Glomerular visceral epithelial cell (primary cell): ENCODE data around the gene TMC8.
"Not testable (repeated sequence)": the region's sequence is repeated elsewhere in the genome, so short reads cannot be mapped to it uniquely, and the experiment has no call there.

Experiments
- DNase-seq: peaks from one replicate; pipeline ENCODE4 v3.0.0-alpha.2; 2016; ENCODE audit errors: extremely low spot score

The TMC8 gene

GRCh38 chr17:78110363-78111015 is 20.1 kb upstream of the TMC8 start:
- DNase-seq: no peak

GRCh38 chr17:78111016-78111726 is 19.4 kb upstream of the TMC8 start:
- DNase-seq: no peak

GRCh38 chr17:78111727-78112517 is 18.6 kb upstream of the TMC8 start:
- no peak for DNase-seq

GRCh38 chr17:78112518-78113471 is 17.8 kb upstream of the TMC8 start:
- DNase-seq: peak; percentile 74

GRCh38 chr17:78113804-78114785 is 16.5 kb upstream of the TMC8 start:
- DNase-seq: no peak

- DNase-seq: no peak
Observed at GRCh38 chr17:78114831-78115723, 15.5 kb upstream of the TMC8 start.

- not testable (repeated sequence) for DNase-seq
Observed at GRCh38 chr17:78115803-78116202, 14.8 kb upstream of the TMC8 start.

- no peak for DNase-seq
Observed at GRCh38 chr17:78116411-78116810, 14.2 kb upstream of the TMC8 start.

GRCh38 chr17:78117027-78117981 is 13.3 kb upstream of the TMC8 start:
- no peak for DNase-seq

GRCh38 chr17:78118801-78119241 is 11.8 kb upstream of the TMC8 start:
- no peak for DNase-seq

GRCh38 chr17:78120537-78120936 is 10.0 kb upstream of the TMC8 start:
- no peak for DNase-seq

- no peak for DNase-seq
Observed at GRCh38 chr17:78120971-78121800, 9.4 kb upstream of the TMC8 start.

GRCh38 chr17:78121801-78122215 is 8.8 kb upstream of the TMC8 start:
- no peak for DNase-seq

GRCh38 chr17:78122216-78122930 is 8.2 kb upstream of the TMC8 start:
- DNase-seq: no peak

- no peak for DNase-seq
Observed at GRCh38 chr17:78122931-78123249, 7.7 kb upstream of the TMC8 start.

GRCh38 chr17:78123258-78123929 is 7.2 kb upstream of the TMC8 start:
- DNase-seq: no peak
